ENCODE data around the gene ALOX5. TPM values are rescaled to one million over a fixed set of nuclear protein-coding genes. Genes with fewer than 3 reads are reported as not detected.

Gene ALOX5
- total RNA-seq, 1 experiment from 2014 or later, result 0.11 TPM

DNA sequence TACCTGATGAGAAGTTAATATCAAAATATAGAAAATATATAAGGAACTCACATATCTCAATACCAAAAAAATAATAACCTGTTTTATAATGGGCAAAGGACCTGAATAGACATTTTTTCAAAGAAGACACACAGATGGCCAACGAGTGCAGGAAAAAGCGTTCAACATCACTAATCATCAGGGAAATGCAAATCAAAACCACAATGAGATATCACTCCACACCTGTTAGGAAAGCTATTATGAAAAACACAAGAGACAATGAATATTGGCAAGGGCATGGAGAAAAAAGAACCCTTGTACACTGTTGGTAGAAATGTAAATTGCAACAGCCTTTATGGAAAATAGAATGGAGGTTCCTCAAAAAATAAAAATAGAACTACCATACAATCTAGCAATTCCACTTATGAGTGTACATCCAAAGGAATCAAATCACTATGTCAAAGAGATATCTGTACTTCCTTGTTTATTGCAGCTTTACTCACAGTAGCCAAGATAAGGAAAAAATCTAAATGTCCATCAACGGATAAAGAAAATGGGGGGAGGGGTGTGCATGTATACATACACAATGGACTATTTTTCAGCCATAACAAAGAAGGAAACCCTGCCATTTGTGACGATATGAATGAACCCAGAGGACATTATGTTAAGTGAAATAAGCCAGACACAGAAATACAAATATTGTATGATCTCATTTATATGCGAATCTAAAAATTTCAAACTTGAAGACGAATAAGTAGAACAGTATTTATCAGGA is 3.6 kb upstream of the ALOX5 start:
- no peak for ATAC-seq
- intact Hi-C loops (cut with micrococcal nuclease), result no loop called here
- TF ChIP-seq EZH2phosphoT487 (IDR thresholded peaks at IDR 0.05; ENCODE audit: borderline replicate concordance, low read length) (no peak), EZH2 (IDR thresholded peaks at IDR 0.05; ENCODE audit: low read length, unreplicated experiment) (no peak)
- TF ChIP-seq, protein P1, sequence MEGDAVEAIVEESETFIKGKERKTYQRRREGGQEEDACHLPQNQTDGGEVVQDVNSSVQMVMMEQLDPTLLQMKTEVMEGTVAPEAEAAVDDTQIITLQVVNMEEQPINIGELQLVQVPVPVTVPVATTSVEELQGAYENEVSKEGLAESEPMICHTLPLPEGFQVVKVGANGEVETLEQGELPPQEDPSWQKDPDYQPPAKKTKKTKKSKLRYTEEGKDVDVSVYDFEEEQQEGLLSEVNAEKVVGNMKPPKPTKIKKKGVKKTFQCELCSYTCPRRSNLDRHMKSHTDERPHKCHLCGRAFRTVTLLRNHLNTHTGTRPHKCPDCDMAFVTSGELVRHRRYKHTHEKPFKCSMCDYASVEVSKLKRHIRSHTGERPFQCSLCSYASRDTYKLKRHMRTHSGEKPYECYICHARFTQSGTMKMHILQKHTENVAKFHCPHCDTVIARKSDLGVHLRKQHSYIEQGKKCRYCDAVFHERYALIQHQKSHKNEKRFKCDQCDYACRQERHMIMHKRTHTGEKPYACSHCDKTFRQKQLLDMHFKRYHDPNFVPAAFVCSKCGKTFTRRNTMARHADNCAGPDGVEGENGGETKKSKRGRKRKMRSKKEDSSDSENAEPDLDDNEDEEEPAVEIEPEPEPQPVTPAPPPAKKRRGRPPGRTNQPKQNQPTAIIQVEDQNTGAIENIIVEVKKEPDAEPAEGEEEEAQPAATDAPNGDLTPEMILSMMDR (conservative IDR thresholded peaks at IDR 0.05; ENCODE audit: low read depth, low read length), result no peak
- no peak for DNase-seq
- Histone ChIP-seq H3K9me2 (replicated peaks; ENCODE audit: low read length) (no peaks in the 10 kb centered on the region), H3K79me2 (ENCODE audit: low read length) (no peaks in the 10 kb centered on the region), H3K4me3 (ENCODE audit: low read length) (no peak overlapping the region), H3K9me3 (ENCODE audit: low read length) (no peaks in the 10 kb centered on the region), H3K4me1 (ENCODE audit: insufficient read depth, low read length) (peaks cover 17% of the 10 kb centered on the region), H3K27ac (ENCODE audit: low read length) (no peak overlapping the region), H3F3A (ENCODE audit: low read length, unreplicated experiment) (no peaks in the 10 kb centered on the region), H3K27me3 (ENCODE audit: low read length) (peaks cover 61% of the 10 kb centered on the region), H3K9ac (ENCODE audit: low read length) (no peak overlapping the region), H3K36me3 (ENCODE audit: low read depth, low read length) (no peaks in the 10 kb centered on the region), H2AFZ (ENCODE audit: low read length) (no peak overlapping the region), H3K4me2 (ENCODE audit: low read length) (no peak overlapping the region), H4K20me1 (ENCODE audit: low read length) (no peaks in the 10 kb centered on the region)
- BruUV-seq (replicated peaks), result no TSS peak
- ChIA-PET CTCF (no interaction called here), POLR2A (ENCODE audit: unreplicated experiment) (interaction anchor here (0.6 kb wide), 1 partner anchor 69 kb away, joined by 3 read pairs; no protein-coding TSS in a partner anchor)

DNA sequence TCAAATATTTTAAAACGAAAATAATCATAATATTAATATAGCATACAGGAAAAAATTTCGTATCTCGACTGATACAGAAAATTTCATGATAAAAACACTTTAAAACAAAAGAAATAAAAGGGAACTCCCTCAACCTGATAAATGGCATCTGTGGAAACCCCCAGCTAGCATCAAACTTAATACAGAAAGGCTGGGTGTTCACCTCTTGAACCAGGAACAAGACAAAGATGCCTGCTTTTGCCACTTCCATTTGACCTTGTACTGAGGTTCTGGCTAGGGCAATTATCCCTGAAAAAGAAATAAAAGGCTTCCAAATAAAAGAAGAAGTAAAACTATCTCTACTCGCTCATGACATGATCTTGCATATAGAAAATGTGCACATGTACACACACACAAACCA is 2.5 kb upstream of the ALOX5 start:
- H4K20me1 ChIP-seq (ENCODE audit: low read length), result no peaks in the 10 kb centered on the region
- ATAC-seq, result no peak
- H2AFZ ChIP-seq (ENCODE audit: low read length), result no peak overlapping the region
- no peak overlapping the region for H3K4me3 ChIP-seq (ENCODE audit: low read length)
- no peaks in the 10 kb centered on the region for H3F3A ChIP-seq (ENCODE audit: low read length, unreplicated experiment)
- H3K27me3 ChIP-seq (ENCODE audit: low read length), result peaks cover 68% of the 10 kb centered on the region
- peaks cover 23% of the 10 kb centered on the region for H3K4me1 ChIP-seq (ENCODE audit: insufficient read depth, low read length)
- H3K36me3 ChIP-seq (ENCODE audit: low read depth, low read length), result no peaks in the 10 kb centered on the region
- TF ChIP-seq EZH2phosphoT487 (IDR thresholded peaks at IDR 0.05; ENCODE audit: borderline replicate concordance, low read length), result no peak
- TF ChIP-seq, protein P1 (conservative IDR thresholded peaks at IDR 0.05; ENCODE audit: low read depth, low read length), result no peak
- TF ChIP-seq EZH2 (IDR thresholded peaks at IDR 0.05; ENCODE audit: low read length, unreplicated experiment), result no peak
- ChIA-PET POLR2A (ENCODE audit: unreplicated experiment) (no interaction called here), CTCF (no interaction called here)
- no peak overlapping the region for H3K4me2 ChIP-seq (ENCODE audit: low read length)
- no peak overlapping the region for H3K27ac ChIP-seq (ENCODE audit: low read length)
- no TSS peak for BruUV-seq (replicated peaks)
- H3K9me3 ChIP-seq (ENCODE audit: low read length), result no peaks in the 10 kb centered on the region
- no peaks in the 10 kb centered on the region for H3K79me2 ChIP-seq (ENCODE audit: low read length)
- intact Hi-C loops (cut with micrococcal nuclease), result no loop called here
- DNase-seq, result no peak
- no peaks in the 10 kb centered on the region for H3K9me2 ChIP-seq (replicated peaks; ENCODE audit: low read length)
- H3K9ac ChIP-seq (ENCODE audit: low read length), result no peak overlapping the region

GRCh38 chr10:45372251-45372951 is 1.6 kb upstream of the ALOX5 start:
- no peaks in the 10 kb centered on the region for H3K36me3 ChIP-seq (ENCODE audit: low read depth, low read length)
- BruUV-seq (replicated peaks), result no TSS peak
- no peaks in the 10 kb centered on the region for H3K9me3 ChIP-seq (ENCODE audit: low read length)
- no peak overlapping the region for H3K4me2 ChIP-seq (ENCODE audit: low read length)
- H2AFZ ChIP-seq (ENCODE audit: low read length), result no peak overlapping the region
- peaks cover 68% of the 10 kb centered on the region for H3K27me3 ChIP-seq (ENCODE audit: low read length)
- no peak overlapping the region for H3K27ac ChIP-seq (ENCODE audit: low read length)
- no peaks in the 10 kb centered on the region for H4K20me1 ChIP-seq (ENCODE audit: low read length)
- H3K79me2 ChIP-seq (ENCODE audit: low read length), result no peaks in the 10 kb centered on the region
- TF ChIP-seq, protein P1 (conservative IDR thresholded peaks at IDR 0.05; ENCODE audit: low read depth, low read length), result no peak
- TF ChIP-seq EZH2 (IDR thresholded peaks at IDR 0.05; ENCODE audit: low read length, unreplicated experiment) (no peak), EZH2phosphoT487 (IDR thresholded peaks at IDR 0.05; ENCODE audit: borderline replicate concordance, low read length) (no peak)
- peaks cover 24% of the 10 kb centered on the region for H3K4me1 ChIP-seq (ENCODE audit: insufficient read depth, low read length)
- ChIA-PET CTCF (no interaction called here), POLR2A (ENCODE audit: unreplicated experiment) (no interaction called here)
- DNase-seq (no peak), ATAC-seq (no peak)
- no peaks in the 10 kb centered on the region for H3K9me2 ChIP-seq (replicated peaks; ENCODE audit: low read length)
- no peak overlapping the region for H3K4me3 ChIP-seq (ENCODE audit: low read length)
- intact Hi-C loops (cut with micrococcal nuclease), result no loop called here
- no peaks in the 10 kb centered on the region for H3F3A ChIP-seq (ENCODE audit: low read length, unreplicated experiment)
- no peak overlapping the region for H3K9ac ChIP-seq (ENCODE audit: low read length)
